Placental epithelial cell (primary cell): ENCODE data around the gene RNF180. TPM values are rescaled to one million over a fixed set of nuclear protein-coding genes. Genes with fewer than 3 reads are reported as not detected.

Experiments
- total RNA-seq: library from RNA; depleted of rRNA; stranded (reverse); fragments of >200 nt; gene quantifications from 2 replicates; pipeline ENCODE4 v1.2.3, GENCODE V29; 2012

RNF180 gene
- total RNA-seq = 0.43 and 1.2 TPM in 2 replicates

DNA sequence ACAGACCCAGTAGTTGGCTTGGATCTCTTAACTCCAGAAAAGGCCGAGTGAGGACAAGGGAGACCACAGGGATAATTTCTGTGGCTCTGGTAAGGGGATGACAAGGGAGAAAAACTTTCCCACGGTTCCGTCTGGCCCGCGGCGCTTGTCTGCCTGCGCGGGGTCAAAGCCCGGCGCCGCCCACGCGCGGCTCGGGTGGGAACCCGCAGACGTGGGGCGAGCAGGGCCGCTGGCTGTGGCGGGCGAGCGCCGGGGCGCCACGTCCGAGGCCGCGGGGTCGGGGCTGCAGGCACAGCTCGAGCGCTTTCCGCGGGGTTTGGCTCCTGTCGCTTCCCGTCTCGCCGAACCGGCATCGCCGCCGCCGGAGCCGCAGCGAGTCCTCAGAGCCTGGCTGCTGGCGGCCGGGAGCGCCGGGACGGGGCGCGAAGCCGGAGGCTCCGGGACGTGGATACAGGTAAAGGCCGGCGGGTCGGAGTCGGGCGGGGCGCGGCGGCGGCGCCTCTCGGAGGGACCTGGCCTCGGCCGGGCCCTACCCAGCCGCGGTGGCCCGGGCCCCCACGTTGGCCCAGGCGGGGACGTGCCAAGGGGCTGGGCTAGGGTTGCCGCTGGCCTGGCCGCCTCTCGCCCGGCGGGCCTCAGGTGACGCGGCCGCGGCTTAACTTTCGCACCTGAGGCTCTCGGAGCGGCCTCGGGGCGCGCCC is at the start of gene RNF180:
RNF180 (plus strand) TSS at position 344 of the 701 bp plus-strand sequence. CDS start 34,965 bp downstream, outside the sequence.

Other genes starting within 250 kb of the RNF180 start
- gene HTR1A, start 203.4 kb upstream of the RNF180 start, total RNA-seq = not detected in 2 replicates